D721Med (cell line): ENCODE data around the gene MYH10.

ENCODE experiments used
- DNase-seq: peaks from one replicate; pipeline ENCODE4 v3.0.0; 2011; ENCODE audit warnings: low spot score; ENCODE audit not compliant: insufficient read length
- FAIRE-seq: peaks from 2 replicates; lab custom pipeline; 2011; peaks lifted over from hg19 to GRCh38; lab: Jason Lieb, UNC
- TF ChIP-seq, protein P1 (sequence below): IDR thresholded peaks from 2 replicates; pipeline ENCODE4 v1.5.1; 2012; ENCODE audit warnings: mild to moderate bottlenecking, control low read depth; ENCODE audit not compliant: insufficient read depth; ENCODE audit errors: missing control alignments

MYH10 gene

GRCh38 chr17:8445536-8445935 is 185.0 kb downstream of the MYH10 start:
- TF ChIP-seq, protein P1, sequence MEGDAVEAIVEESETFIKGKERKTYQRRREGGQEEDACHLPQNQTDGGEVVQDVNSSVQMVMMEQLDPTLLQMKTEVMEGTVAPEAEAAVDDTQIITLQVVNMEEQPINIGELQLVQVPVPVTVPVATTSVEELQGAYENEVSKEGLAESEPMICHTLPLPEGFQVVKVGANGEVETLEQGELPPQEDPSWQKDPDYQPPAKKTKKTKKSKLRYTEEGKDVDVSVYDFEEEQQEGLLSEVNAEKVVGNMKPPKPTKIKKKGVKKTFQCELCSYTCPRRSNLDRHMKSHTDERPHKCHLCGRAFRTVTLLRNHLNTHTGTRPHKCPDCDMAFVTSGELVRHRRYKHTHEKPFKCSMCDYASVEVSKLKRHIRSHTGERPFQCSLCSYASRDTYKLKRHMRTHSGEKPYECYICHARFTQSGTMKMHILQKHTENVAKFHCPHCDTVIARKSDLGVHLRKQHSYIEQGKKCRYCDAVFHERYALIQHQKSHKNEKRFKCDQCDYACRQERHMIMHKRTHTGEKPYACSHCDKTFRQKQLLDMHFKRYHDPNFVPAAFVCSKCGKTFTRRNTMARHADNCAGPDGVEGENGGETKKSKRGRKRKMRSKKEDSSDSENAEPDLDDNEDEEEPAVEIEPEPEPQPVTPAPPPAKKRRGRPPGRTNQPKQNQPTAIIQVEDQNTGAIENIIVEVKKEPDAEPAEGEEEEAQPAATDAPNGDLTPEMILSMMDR: no peak
- DNase-seq (no peak), FAIRE-seq (no peak)

DNA sequence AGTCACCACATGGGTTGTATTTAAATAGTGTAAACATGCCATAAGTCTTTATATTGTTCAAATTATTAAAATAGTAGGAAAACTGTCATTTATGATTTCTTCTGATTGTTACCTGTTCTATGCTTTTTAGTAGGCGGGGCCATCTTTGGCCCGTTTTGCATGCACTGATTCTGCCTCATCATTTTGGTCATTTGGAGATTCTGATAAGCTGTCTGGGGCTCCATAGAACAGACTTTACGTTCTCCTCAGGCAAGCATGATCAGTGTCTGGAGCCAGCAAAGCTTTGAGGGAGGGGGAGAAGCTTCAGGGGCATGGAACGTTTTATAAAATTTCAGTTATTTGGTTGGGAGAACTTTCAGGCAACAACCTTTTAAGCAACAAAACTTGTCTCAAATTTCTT is 186.0 kb downstream of the MYH10 start:
- FAIRE-seq: no peak
- no peak for DNase-seq
- TF ChIP-seq, protein P1: no peak

GRCh38 chr17:8443756-8444155 is 186.8 kb downstream of the MYH10 start:
- no peak for FAIRE-seq
- DNase-seq: no peak
- TF ChIP-seq, protein P1: no peak

DNA sequence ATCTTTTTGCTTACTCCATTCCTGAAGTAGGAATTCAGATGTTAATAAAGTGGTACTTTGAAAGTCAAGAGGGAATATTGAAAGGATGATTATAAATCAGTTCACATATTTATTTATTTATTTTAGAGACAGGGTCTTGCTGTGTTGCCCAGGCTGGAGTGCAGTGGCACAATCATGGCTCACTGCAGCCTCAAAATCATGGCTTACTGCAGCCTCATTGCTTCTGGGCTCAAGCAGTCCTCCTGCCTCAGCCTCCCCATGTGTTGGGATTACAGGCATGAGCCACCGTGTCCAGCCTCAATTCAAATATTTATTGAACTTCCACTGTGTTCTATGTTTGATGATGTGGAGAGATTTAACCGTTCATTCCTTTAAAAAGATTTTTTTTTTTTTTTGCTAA is 188.2 kb downstream of the MYH10 start:
- TF ChIP-seq, protein P1: no peak
- FAIRE-seq (no peak), DNase-seq (no peak)

DNA sequence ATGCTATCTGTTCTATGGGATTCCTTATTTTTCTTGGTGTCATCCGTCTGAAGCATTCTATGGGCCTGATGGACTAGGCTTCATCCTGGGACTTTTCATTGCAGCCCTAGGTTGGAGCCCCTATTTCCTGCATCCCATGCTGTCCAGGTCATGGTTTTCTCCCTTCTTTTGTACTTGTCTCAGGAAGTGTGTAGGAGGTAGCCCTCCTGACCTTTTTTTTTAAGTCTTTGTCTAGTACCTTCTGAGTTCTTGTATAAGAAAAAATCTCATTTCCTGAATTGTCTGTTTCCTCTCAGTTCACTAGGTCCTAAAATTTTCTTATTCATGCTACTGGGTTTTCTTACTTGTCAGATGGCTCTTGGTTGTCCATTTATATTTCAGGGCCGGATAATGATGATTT is 188.8 kb downstream of the MYH10 start:
- FAIRE-seq (no peak), DNase-seq (no peak)
- TF ChIP-seq, protein P1: no peak

GRCh38 chr17:8439681-8440080 is 190.8 kb downstream of the MYH10 start:
- DNase-seq (no peak), FAIRE-seq (no peak)
- TF ChIP-seq, protein P1: no peak

DNA sequence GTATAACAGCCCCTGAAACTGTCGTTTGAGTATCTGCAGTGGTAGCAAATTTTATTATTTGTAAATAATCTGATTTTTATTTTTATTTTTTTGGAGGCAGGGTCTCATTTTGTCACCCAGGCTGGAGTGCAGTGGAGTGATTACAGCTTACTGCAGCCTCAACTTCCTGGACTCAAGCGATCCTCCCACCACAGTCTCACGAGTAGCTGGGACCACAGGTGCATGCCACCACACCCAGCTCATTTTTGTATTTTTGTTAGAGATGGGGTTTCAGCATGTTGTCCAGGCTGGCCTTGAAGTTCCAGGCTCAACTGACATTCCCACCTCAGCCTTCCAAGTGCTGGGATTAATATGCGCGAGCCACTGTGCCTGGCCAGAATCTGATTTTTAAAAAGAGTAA is 192.1 kb downstream of the MYH10 start:
- no peak for FAIRE-seq
- DNase-seq: no peak
- TF ChIP-seq, protein P1: no peak
